ENCODE results near the gene ADAMTSL2. TPM values are rescaled to one million over a fixed set of nuclear protein-coding genes. Genes with fewer than 3 reads are reported as not detected.

ADAMTSL2 gene
- polyA plus RNA-seq, 1 donor (not counting 4 experiments of a cell fraction or from before 2014, with no cell fraction given), result not detected

- Histone ChIP-seq H3K4me2 (ENCODE audit: control insufficient read depth, extremely low read depth, insufficient read depth, low read depth, low read length) (no peak overlapping the region), H3K4me1 (ENCODE audit: control insufficient read depth, extremely low read depth, insufficient read depth, low read length) (no peaks in the 10 kb centered on the region), H4K20me1 (ENCODE audit: control insufficient read depth, extremely low read depth, insufficient read depth, low read length) (no peaks in the 10 kb centered on the region), H3K79me2 (ENCODE audit: control insufficient read depth, insufficient read depth, low read length) (no peaks in the 10 kb centered on the region), H3K4me3 (ENCODE audit: control insufficient read depth in 2 of 3, extremely low read depth in 1 of 3, insufficient read depth in 2 of 3, low read depth in 1 of 3, low read length in 3 of 3) (no peak overlapping the region), H2AFZ (ENCODE audit: control insufficient read depth, low read length) (no peak overlapping the region), H3K36me3 (ENCODE audit: control insufficient read depth in 2 of 2, extremely low read depth in 1 of 2, insufficient read depth in 2 of 2, low read length in 2 of 2) (no peaks in the 10 kb centered on the region), H3K9ac (ENCODE audit: control insufficient read depth, extremely low read depth, insufficient read depth, low read length) (no peak overlapping the region), H3K9me3 (ENCODE audit: control insufficient read depth, low read depth, low read length) (peaks cover 4% of the 10 kb centered on the region), H3K27me3 (ENCODE audit: control insufficient read depth, extremely low read depth, insufficient read depth, low read length) (peaks cover 15% of the 10 kb centered on the region), H3K9me1 (ENCODE audit: control insufficient read depth, extremely low read depth, insufficient read depth, low read length) (no peaks in the 10 kb centered on the region), H3K27ac (ENCODE audit: control insufficient read depth, insufficient read depth, low read length) (no peak overlapping the region)
- DNase-seq (ENCODE audit: low read depth, low spot score) (no peak), FAIRE-seq (no peak)
- TF ChIP-seq CTCF (optimal IDR thresholded peaks at IDR 0.05 in 1 of 3, IDR thresholded peaks at IDR 0.05 in 1 of 3, conservative IDR thresholded peaks at IDR 0.05 in 1 of 3; ENCODE audit: extremely low read depth in 1 of 3, insufficient read depth in 2 of 3, low read length in 3 of 3) (no peak), EZH2 (IDR thresholded peaks at IDR 0.05; ENCODE audit: low read length) (no peak)
- dilution Hi-C loops (cut with MboI; ENCODE audit: extremely low pct_ligation_motif_present, low sequenced_read_pairs), result no loop called here
These were observed 55.8 kb downstream of the ADAMTSL2 start for GRCh38 chr9:133590231-133590855.

GRCh38 chr9:133591116-133591910, 56.8 kb downstream of the ADAMTSL2 start:
- H3K79me2 ChIP-seq (ENCODE audit: control insufficient read depth, insufficient read depth, low read length), result no peaks in the 10 kb centered on the region
- H2AFZ ChIP-seq (ENCODE audit: control insufficient read depth, low read length), result no peak overlapping the region
- no peaks in the 10 kb centered on the region for H3K4me1 ChIP-seq (ENCODE audit: control insufficient read depth, extremely low read depth, insufficient read depth, low read length)
- dilution Hi-C loops (cut with MboI; ENCODE audit: extremely low pct_ligation_motif_present, low sequenced_read_pairs), result no loop called here
- DNase-seq (ENCODE audit: low read depth, low spot score) (no peak), FAIRE-seq (no peak)
- H3K36me3 ChIP-seq (ENCODE audit: control insufficient read depth in 2 of 2, extremely low read depth in 1 of 2, insufficient read depth in 2 of 2, low read length in 2 of 2), result no peaks in the 10 kb centered on the region
- no peaks in the 10 kb centered on the region for H3K9me1 ChIP-seq (ENCODE audit: control insufficient read depth, extremely low read depth, insufficient read depth, low read length)
- peaks cover 5% of the 10 kb centered on the region for H3K27me3 ChIP-seq (ENCODE audit: control insufficient read depth, extremely low read depth, insufficient read depth, low read length)
- H3K9ac ChIP-seq (ENCODE audit: control insufficient read depth, extremely low read depth, insufficient read depth, low read length), result no peak overlapping the region
- no peak overlapping the region for H3K4me3 ChIP-seq (ENCODE audit: control insufficient read depth in 2 of 3, extremely low read depth in 1 of 3, insufficient read depth in 2 of 3, low read depth in 1 of 3, low read length in 3 of 3)
- no peak overlapping the region for H3K27ac ChIP-seq (ENCODE audit: control insufficient read depth, insufficient read depth, low read length)
- TF ChIP-seq EZH2 (IDR thresholded peaks at IDR 0.05; ENCODE audit: low read length) (no peak), CTCF (optimal IDR thresholded peaks at IDR 0.05 in 1 of 3, IDR thresholded peaks at IDR 0.05 in 1 of 3, conservative IDR thresholded peaks at IDR 0.05 in 1 of 3; ENCODE audit: extremely low read depth in 1 of 3, insufficient read depth in 2 of 3, low read length in 3 of 3) (no peak)
- no peaks in the 10 kb centered on the region for H4K20me1 ChIP-seq (ENCODE audit: control insufficient read depth, extremely low read depth, insufficient read depth, low read length)
- H3K4me2 ChIP-seq (ENCODE audit: control insufficient read depth, extremely low read depth, insufficient read depth, low read depth, low read length), result no peak overlapping the region
- peaks cover 4% of the 10 kb centered on the region for H3K9me3 ChIP-seq (ENCODE audit: control insufficient read depth, low read depth, low read length)
